ENCODE data around the gene MT1A. TPM values are rescaled to one million over a fixed set of nuclear protein-coding genes. Genes with fewer than 3 reads are reported as not detected.
A peak's percentile ranks its signal among the peaks of the same experiment; 100 is the strongest.
"Not testable (repeated sequence)": the region's sequence is repeated elsewhere in the genome, so short reads cannot be mapped to it uniquely, and the experiment has no call there.

The MT1A gene
- total RNA-seq, 2 experiments from 2014 or later = not detected

- H3K27me3 ChIP-seq (ENCODE audit: control insufficient read depth in 1 of 2, insufficient read depth in 2 of 2, low read length in 2 of 2) = peaks cover 34 to 37% of the 10 kb centered on the region in 2 experiments
- H3K27ac ChIP-seq (ENCODE audit: low read depth in 1 of 2, low read length in 2 of 2) = no peak overlapping the region
- TF ChIP-seq CTCF (IDR thresholded peaks at IDR 0.05) = no peak
- H3K9me3 Mint-ChIP-seq = no peaks in the 10 kb centered on the region
- ATAC-seq (ENCODE audit: poor library complexity) (no peak), DNase-seq (no peak)
- ChIA-PET CTCF (no interaction called here), POLR2A (no interaction called here)
- H3K4me3 ChIP-seq (ENCODE audit: low read length) = no peak overlapping the region
- no peak overlapping the region for H3K27ac Mint-ChIP-seq
- intact Hi-C loops (cut with DNase I, micrococcal nuclease) = no loop called here
- H3K36me3 Mint-ChIP-seq (ENCODE audit: low read depth) = no peaks in the 10 kb centered on the region
- H3K4me3 Mint-ChIP-seq = no peak overlapping the region
- H3K4me1 Mint-ChIP-seq (ENCODE audit: low read depth) = peaks cover 37% of the 10 kb centered on the region
- no peaks in the 10 kb centered on the region for H3K36me3 ChIP-seq (ENCODE audit: insufficient read depth, low read length)
- H3K9me3 ChIP-seq (ENCODE audit: control insufficient read depth in 1 of 2, insufficient read depth in 1 of 2, low read length in 2 of 2) = peaks cover 0 to 6% of the 10 kb centered on the region in 2 experiments
- H3K4me1 ChIP-seq (ENCODE audit: insufficient read depth, low read length) = peaks cover 32% of the 10 kb centered on the region
- H3K27me3 Mint-ChIP-seq = peaks cover 63% of the 10 kb centered on the region
These were observed 26.0 kb downstream of the MT1A start for GRCh38 chr16:56664506-56664905.

GRCh38 chr16:56665286-56666261 is 27.1 kb downstream of the MT1A start:
- Mint-ChIP-seq H3K27me3 (peaks cover 73% of the 10 kb centered on the region), H3K4me1 (ENCODE audit: low read depth) (peaks cover 37% of the 10 kb centered on the region)
- CTCF ChIA-PET; H3K27ac Mint-ChIP-seq; H3K4me3 Mint-ChIP-seq; H3K36me3 Mint-ChIP-seq (ENCODE audit: low read depth); DNase-seq; H3K36me3 ChIP-seq (ENCODE audit: insufficient read depth, low read length); H3K27ac ChIP-seq (ENCODE audit: low read depth in 1 of 2, low read length in 2 of 2); H3K9me3 Mint-ChIP-seq; H3K4me3 ChIP-seq (ENCODE audit: low read length); ATAC-seq (ENCODE audit: poor library complexity); intact Hi-C loops (cut with DNase I, micrococcal nuclease); POLR2A ChIA-PET: not testable (repeated sequence)
- Histone ChIP-seq H3K27me3 (ENCODE audit: control insufficient read depth in 1 of 2, insufficient read depth in 2 of 2, low read length in 2 of 2) (peaks cover 45 to 47% of the 10 kb centered on the region in 2 experiments), H3K9me3 (ENCODE audit: control insufficient read depth in 1 of 2, insufficient read depth in 1 of 2, low read length in 2 of 2) (peaks cover 0 to 11% of the 10 kb centered on the region in 2 experiments), H3K4me1 (ENCODE audit: insufficient read depth, low read length) (peaks cover 38% of the 10 kb centered on the region)

- intact Hi-C loops (cut with DNase I, micrococcal nuclease) = no loop called here
- Mint-ChIP-seq H3K27ac (no peak within 1 kb of the TSS), H3K4me1 (ENCODE audit: low read depth) (peaks cover 22% of the 10 kb centered on the region), H3K9me3 (no peaks in the 10 kb centered on the region), H3K36me3 (ENCODE audit: low read depth) (no peaks in the 10 kb centered on the region), H3K4me3 (peak within 1 kb of the TSS; percentile 34), H3K27me3 (peaks cover 96% of the 10 kb centered on the region)
- POLR2A ChIA-PET = interaction anchor here (2.4 kb wide), 1 partner anchor 15 kb away, joined by 11 read pairs; the partner anchor contains the start of gene MT1X
- no peak within 1 kb of the TSS for H3K27ac ChIP-seq (ENCODE audit: low read depth in 1 of 2, low read length in 2 of 2)
- H3K36me3 ChIP-seq (ENCODE audit: insufficient read depth, low read length) = no peaks in the 10 kb centered on the region
- DNase-seq (peak in 5 of 14 experiments; percentile 4 to 47 (median 20)), ATAC-seq (ENCODE audit: poor library complexity) (peak; percentile 41)
- H3K4me1 ChIP-seq (ENCODE audit: insufficient read depth, low read length) = peaks cover 27% of the 10 kb centered on the region
- peaks cover 0 to 11% of the 10 kb centered on the region in 2 experiments for H3K9me3 ChIP-seq (ENCODE audit: control insufficient read depth in 1 of 2, insufficient read depth in 1 of 2, low read length in 2 of 2)
- TF ChIP-seq CTCF (IDR thresholded peaks at IDR 0.05) = no peak
- peaks cover 48 to 59% of the 10 kb centered on the region in 2 experiments for H3K27me3 ChIP-seq (ENCODE audit: control insufficient read depth in 1 of 2, insufficient read depth in 2 of 2, low read length in 2 of 2)
- CTCF ChIA-PET = no interaction called here
- H3K4me3 ChIP-seq (ENCODE audit: low read length) = no peak within 1 kb of the TSS
These were observed 29.4 kb downstream of the MT1A start, which contains the start of gene MT1G for GRCh38 chr16:56667581-56668571. Gene MT1G, minus strand, starts transcription at chr16:56668065. Its CDS starts 72 bp downstream, at chr16:56667993.
